Measurements from ENCODE around the gene ERBB4. TPM values are rescaled to one million over a fixed set of nuclear protein-coding genes. Genes with fewer than 3 reads are reported as not detected.

The ERBB4 gene
- total RNA-seq, 1 donor from 2014 or later: 9.2 TPM

GRCh38 chr2:212088353-212088752 lies 450.2 kb downstream of the ERBB4 start:
- DNase-seq (ENCODE audit: low spot score in 2 of 2, unreplicated experiment in 2 of 2): no peak
- no peaks in the 10 kb centered on the region for H3K27me3 Mint-ChIP-seq (ENCODE audit: low read depth)
- H3K4me1 Mint-ChIP-seq: no peaks in the 10 kb centered on the region
- H3K9me3 Mint-ChIP-seq: no peaks in the 10 kb centered on the region
- H3K36me3 Mint-ChIP-seq: no peaks in the 10 kb centered on the region
- no peak overlapping the region for H3K27ac Mint-ChIP-seq
- TF ChIP-seq CTCF (IDR thresholded peaks at IDR 0.05; ENCODE audit: unreplicated experiment): no peak
- no peak overlapping the region for H3K4me3 Mint-ChIP-seq

GRCh38 chr2:212083492-212083891 lies 455.1 kb downstream of the ERBB4 start:
- no peaks in the 10 kb centered on the region for H3K9me3 Mint-ChIP-seq
- TF ChIP-seq CTCF (IDR thresholded peaks at IDR 0.05; ENCODE audit: unreplicated experiment): no peak
- H3K27me3 Mint-ChIP-seq (ENCODE audit: low read depth): no peaks in the 10 kb centered on the region
- no peak for DNase-seq (ENCODE audit: low spot score in 2 of 2, unreplicated experiment in 2 of 2)
- H3K4me1 Mint-ChIP-seq: no peaks in the 10 kb centered on the region
- H3K4me3 Mint-ChIP-seq: no peak overlapping the region
- no peak overlapping the region for H3K27ac Mint-ChIP-seq
- no peaks in the 10 kb centered on the region for H3K36me3 Mint-ChIP-seq

- no peak overlapping the region for H3K27ac Mint-ChIP-seq
Observed at GRCh38 chr2:212078103-212078502, 460.5 kb downstream of the ERBB4 start.

GRCh38 chr2:212076456-212076855 lies 462.1 kb downstream of the ERBB4 start:
- H3K9me3 Mint-ChIP-seq: no peaks in the 10 kb centered on the region
- DNase-seq (ENCODE audit: low spot score in 2 of 2, unreplicated experiment in 2 of 2): no peak
- no peaks in the 10 kb centered on the region for H3K27me3 Mint-ChIP-seq (ENCODE audit: low read depth)
- TF ChIP-seq CTCF (IDR thresholded peaks at IDR 0.05; ENCODE audit: unreplicated experiment): no peak
- no peaks in the 10 kb centered on the region for H3K4me1 Mint-ChIP-seq
- H3K27ac Mint-ChIP-seq: no peak overlapping the region
- H3K36me3 Mint-ChIP-seq: no peaks in the 10 kb centered on the region
- H3K4me3 Mint-ChIP-seq: no peak overlapping the region

More at GRCh38 chr2:212078103-212078502, 460.5 kb downstream of the ERBB4 start:
- Mint-ChIP-seq H3K36me3 (no peaks in the 10 kb centered on the region), H3K4me3 (no peak overlapping the region), H3K9me3 (no peaks in the 10 kb centered on the region), H3K27me3 (ENCODE audit: low read depth) (no peaks in the 10 kb centered on the region), H3K4me1 (no peaks in the 10 kb centered on the region)
- TF ChIP-seq CTCF (IDR thresholded peaks at IDR 0.05; ENCODE audit: unreplicated experiment): no peak
- no peak for DNase-seq (ENCODE audit: low spot score in 2 of 2, unreplicated experiment in 2 of 2)

- Mint-ChIP-seq H3K9me3 (no peaks in the 10 kb centered on the region), H3K4me3 (no peak overlapping the region), H3K4me1 (no peaks in the 10 kb centered on the region), H3K27me3 (ENCODE audit: low read depth) (no peaks in the 10 kb centered on the region), H3K27ac (no peak overlapping the region), H3K36me3 (no peaks in the 10 kb centered on the region)
- no peak for DNase-seq (ENCODE audit: low spot score in 2 of 2, unreplicated experiment in 2 of 2)
- TF ChIP-seq CTCF (IDR thresholded peaks at IDR 0.05; ENCODE audit: unreplicated experiment): no peak
Observed at GRCh38 chr2:212073360-212073759, 465.2 kb downstream of the ERBB4 start.

- Mint-ChIP-seq H3K36me3 (no peaks in the 10 kb centered on the region), H3K4me1 (no peaks in the 10 kb centered on the region), H3K9me3 (no peaks in the 10 kb centered on the region), H3K27me3 (ENCODE audit: low read depth) (no peaks in the 10 kb centered on the region), H3K4me3 (no peak overlapping the region), H3K27ac (no peak overlapping the region)
- DNase-seq (ENCODE audit: low spot score in 2 of 2, unreplicated experiment in 2 of 2): no peak
- no peak for TF ChIP-seq CTCF (IDR thresholded peaks at IDR 0.05; ENCODE audit: unreplicated experiment)
Observed at GRCh38 chr2:212066546-212066945, 472.1 kb downstream of the ERBB4 start.
